Skeletal muscle cell (primary cell): ENCODE data around the gene TMCO4.
"Not testable (repeated sequence)": the region's sequence is repeated elsewhere in the genome, so short reads cannot be mapped to it uniquely, and the experiment has no call there.

Source experiments
- DNase-seq: peaks from one replicate; pipeline ENCODE4 v3.0.0-alpha.2; 2010; ENCODE audit warnings: low read depth
- H3K4me3 ChIP-seq: 2 replicates; pipeline ENCODE4 v1.5.1; 2011; ENCODE audit warnings: low read depth, mild to moderate bottlenecking, control low read depth, low read length, moderate library complexity

Gene TMCO4

GRCh38 chr1:19814681-19815503 is 15.2 kb upstream of the TMCO4 start, which contains the start of gene RNF186:
Gene RNF186, minus strand, starts transcription at chr1:19815283. Its CDS starts 182 bp downstream, at chr1:19815101.
- DNase-seq, result no peak
- H3K4me3 ChIP-seq, result no peak within 1 kb of the TSS

- H3K4me3 ChIP-seq, result no peak overlapping the region
- no peak for DNase-seq
Measured at GRCh38 chr1:19814244-19814661, 14.5 kb upstream of the TMCO4 start.

GRCh38 chr1:19813643-19813960 is 13.9 kb upstream of the TMCO4 start:
- DNase-seq, result no peak
- no peak overlapping the region for H3K4me3 ChIP-seq

GRCh38 chr1:19812875-19813642 is 13.3 kb upstream of the TMCO4 start:
- no peak overlapping the region for H3K4me3 ChIP-seq
- DNase-seq, result no peak

- no peak for DNase-seq
- no peak overlapping the region for H3K4me3 ChIP-seq
Measured at GRCh38 chr1:19811206-19811851, 11.6 kb upstream of the TMCO4 start.

GRCh38 chr1:19809044-19809750 is 9.5 kb upstream of the TMCO4 start:
- no peak overlapping the region for H3K4me3 ChIP-seq
- no peak for DNase-seq

- DNase-seq, result no peak
- H3K4me3 ChIP-seq, result no peak overlapping the region
Measured at GRCh38 chr1:19808351-19808750, 8.6 kb upstream of the TMCO4 start.

- no peak overlapping the region for H3K4me3 ChIP-seq
- no peak for DNase-seq
Measured at GRCh38 chr1:19804831-19805251, 5.1 kb upstream of the TMCO4 start.

- DNase-seq, result no peak
- H3K4me3 ChIP-seq, result no peak overlapping the region
Measured at GRCh38 chr1:19802269-19802668, 2.6 kb upstream of the TMCO4 start.

- DNase-seq, result peak; percentile 35
- peak overlapping the region; percentile 57 for H3K4me3 ChIP-seq
Measured at GRCh38 chr1:19800076-19800804, 524 bp upstream of the TMCO4 start.

- DNase-seq, result no peak
- H3K4me3 ChIP-seq, result peak overlapping the region; percentile 57
Measured at GRCh38 chr1:19798486-19799229, 1.1 kb downstream of the TMCO4 start.

GRCh38 chr1:19797827-19798226 is 1.9 kb downstream of the TMCO4 start:
- no peak overlapping the region for H3K4me3 ChIP-seq
- no peak for DNase-seq

- H3K4me3 ChIP-seq, result no peak overlapping the region
- no peak for DNase-seq
Measured at GRCh38 chr1:19794583-19794982, 5.1 kb downstream of the TMCO4 start.

GRCh38 chr1:19793360-19794046 is 6.2 kb downstream of the TMCO4 start:
- DNase-seq, result no peak

GRCh38 chr1:19792237-19793002 is 7.3 kb downstream of the TMCO4 start:
- no peak overlapping the region for H3K4me3 ChIP-seq
- no peak for DNase-seq

More at GRCh38 chr1:19793360-19794046, 6.2 kb downstream of the TMCO4 start:
- H3K4me3 ChIP-seq, result no peak overlapping the region

- not testable (repeated sequence) for DNase-seq, H3K4me3 ChIP-seq
Measured at GRCh38 chr1:19790061-19790975, 9.4 kb downstream of the TMCO4 start.
